Natural killer cell (primary cell): Measurements from ENCODE around the gene TBKBP1. TPM values are rescaled to one million over a fixed set of nuclear protein-coding genes. Genes with fewer than 3 reads are reported as not detected.

Experiments
- ATAC-seq, 3 donors: fragments of 150-1000 bp in 2 of 3; fragments of 200-7000 bp in 1 of 3; cut with Tn5 transposase; 1 replicate in 1 of 3; 2 replicates in 2 of 3; pipeline ENCODE4 v1.10.0; 2021; ENCODE audit warnings: mild to moderate bottlenecking in 2 of 3, moderate library complexity in 2 of 3
- DNase-seq, 2 donors: peaks; one replicate each; pipeline versions ENCODE4 v3.0.0 to v3.0.0-alpha.2; 2013 to 2021; ENCODE audit warnings: mixed read lengths in 1 of 2
- H3K27ac ChIP-seq: one replicate; pipeline ENCODE4 v1.5.1; 2013; ENCODE audit warnings: mild to moderate bottlenecking, low read length
- H3K27me3 ChIP-seq: one replicate; pipeline ENCODE4 v1.6.1; 2013; ENCODE audit warnings: low read length; ENCODE audit not compliant: control insufficient read depth, insufficient read depth
- H3K36me3 ChIP-seq: one replicate; pipeline ENCODE4 v1.6.1; 2013; ENCODE audit warnings: low read length; ENCODE audit not compliant: control insufficient read depth, insufficient read depth
- H3K4me1 ChIP-seq: one replicate; pipeline ENCODE4 v1.6.1; 2013; ENCODE audit warnings: low read length; ENCODE audit not compliant: control insufficient read depth, insufficient read depth
- H3K4me3 ChIP-seq: one replicate; pipeline ENCODE4 v1.5.1; 2013; ENCODE audit warnings: low read length
- H3K9me3 ChIP-seq: one replicate; pipeline ENCODE4 v1.6.1; 2013; ENCODE audit warnings: low read length; ENCODE audit not compliant: control insufficient read depth, insufficient read depth
- H3K27ac Mint-ChIP-seq, 2 donors: one replicate each; pipeline ENCODE4 v1.8.0; 2022; ENCODE audit warnings: mild to moderate bottlenecking in 2 of 2, mixed read lengths in 2 of 2, moderate library complexity in 1 of 2
- H3K27me3 Mint-ChIP-seq, 2 donors: one replicate each; pipeline ENCODE4 v1.8.0; 2022; ENCODE audit warnings: low read depth in 2 of 2, mixed read lengths in 2 of 2
- H3K36me3 Mint-ChIP-seq: one replicate; pipeline ENCODE4 v1.8.0; 2022; ENCODE audit warnings: mixed read lengths
- H3K4me1 Mint-ChIP-seq, 2 donors: one replicate each; pipeline ENCODE4 v1.8.0; 2022; ENCODE audit warnings: mixed read lengths in 2 of 2
- H3K4me3 Mint-ChIP-seq: one replicate; pipeline ENCODE4 v1.8.0; 2022; ENCODE audit warnings: mild to moderate bottlenecking, moderate library complexity, mixed read lengths
- H3K9me3 Mint-ChIP-seq, 2 donors: one replicate each; pipeline ENCODE4 v1.8.0; 2022; ENCODE audit warnings: mixed read lengths in 2 of 2
- CTCF ChIP-seq: fragments of 200-600 bp; IDR thresholded peaks from one replicate; pipeline ENCODE4 v1.8.0; 2022; ENCODE audit warnings: antibody characterized with exemption
- WGBS: methylation state at CpG from one replicate; pipeline ENCODE4 v1.1.7; 2013; ENCODE audit warnings: missing lambda C conversion rate; ENCODE audit not compliant: insufficient coverage; 5-methylcytosine and 5-hydroxymethylcytosine counted together
- intact Hi-C: fragments of 100-400 bp; cut with micrococcal nuclease; formaldehyde crosslinking; loops from one replicate; pipeline ENCODE4 v1.14.2; 2022
- total RNA-seq, 4 donors: library from RNA; stranded (reverse); fragments of 120-200 nt in 1 of 4; gene quantifications; one replicate each; pipeline versions ENCODE4 v1.2.3 to v1.2.4, GENCODE V29; 2013 to 2022

TBKBP1 gene
- total RNA-seq, 3 donors from 2014 or later (not counting 1 experiment from before 2014, with no cell fraction given): 21.4 to 38.9 (median 37.6) TPM

- peaks cover 17% of the 10 kb centered on the region for H3K4me1 ChIP-seq
- 78% methylated on average over 5 of the region's 6 CpGs for WGBS
Measured at GRCh38 chr17:47652570-47652969, 41.4 kb upstream of the TBKBP1 start.

DNA sequence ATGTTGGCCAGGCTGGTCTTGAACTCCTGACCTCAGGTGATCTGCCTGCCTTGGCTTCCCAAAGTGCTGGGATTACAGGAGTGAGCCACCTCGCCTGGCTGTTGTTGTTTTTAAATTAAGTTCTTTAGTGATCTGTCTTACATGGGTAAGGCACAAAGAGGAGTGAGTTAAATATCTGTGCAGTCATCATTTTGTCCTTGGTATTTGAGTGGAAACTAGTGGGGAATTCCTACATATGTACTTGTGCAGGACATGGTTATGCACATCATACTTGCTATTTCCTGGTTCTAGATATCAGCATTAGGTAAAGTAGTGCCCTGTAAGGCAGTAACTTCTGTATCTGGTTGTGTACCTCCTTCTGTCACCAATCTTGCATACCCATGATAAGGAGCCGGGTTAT, 40.5 kb upstream of the TBKBP1 start:
- Mint-ChIP-seq H3K36me3 (peaks cover 22% of the 10 kb centered on the region), H3K9me3 (no peaks in the 10 kb centered on the region), H3K4me1 (peaks cover 50 to 58% of the 10 kb centered on the region in 2 donors), H3K27me3 (no peaks in the 10 kb centered on the region), H3K27ac (peak overlapping the region; percentile 46 to 49), H3K4me3 (no peak overlapping the region)
- ATAC-seq (no peak), DNase-seq (no peak)
- H3K4me1 ChIP-seq: peaks cover 14% of the 10 kb centered on the region
- H3K27ac ChIP-seq: no peak overlapping the region
- H3K9me3 ChIP-seq: no peaks in the 10 kb centered on the region
- 87% methylated on average over 1 of the region's 2 CpGs for WGBS
- intact Hi-C loops: no loop called here
- no peak for TF ChIP-seq CTCF
- no peak overlapping the region for H3K4me3 ChIP-seq
- peaks cover 64% of the 10 kb centered on the region for H3K36me3 ChIP-seq
- H3K27me3 ChIP-seq: no peaks in the 10 kb centered on the region

More at GRCh38 chr17:47652570-47652969, 41.4 kb upstream of the TBKBP1 start:
- H3K9me3 Mint-ChIP-seq: no peaks in the 10 kb centered on the region
- TF ChIP-seq CTCF: no peak
- H3K36me3 Mint-ChIP-seq: peaks cover 16% of the 10 kb centered on the region
- DNase-seq: no peak
- H3K4me1 Mint-ChIP-seq: peaks cover 47 to 57% of the 10 kb centered on the region in 2 donors
- H3K36me3 ChIP-seq: peaks cover 55% of the 10 kb centered on the region
- H3K27ac ChIP-seq: no peak overlapping the region
- H3K4me3 Mint-ChIP-seq: no peak overlapping the region
- no peak overlapping the region for H3K4me3 ChIP-seq
- peak overlapping the region; percentile 90 to 97 for H3K27ac Mint-ChIP-seq
- H3K27me3 ChIP-seq: no peaks in the 10 kb centered on the region
- H3K27me3 Mint-ChIP-seq: no peaks in the 10 kb centered on the region
- no peaks in the 10 kb centered on the region for H3K9me3 ChIP-seq
- intact Hi-C loops: no loop called here
- ATAC-seq: no peak

DNA sequence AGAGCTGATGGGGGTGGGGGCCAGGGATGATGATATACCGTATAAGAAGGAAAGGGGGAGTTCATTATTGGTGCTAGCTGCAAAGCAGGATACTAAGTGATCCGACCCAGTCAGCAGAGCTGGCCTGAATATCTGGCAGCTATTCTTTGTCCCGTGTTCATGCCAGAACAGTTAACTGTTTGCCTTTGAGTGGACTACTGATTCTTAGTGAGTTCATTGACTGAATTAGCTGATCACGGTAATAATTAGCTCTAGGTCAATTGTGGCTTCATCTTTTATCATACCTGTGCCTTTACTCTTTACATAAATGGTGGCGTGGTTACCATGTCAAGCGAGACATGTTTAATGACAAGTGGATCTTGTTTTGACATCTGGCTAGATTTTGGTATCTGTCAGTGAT, 39.0 kb upstream of the TBKBP1 start:
- Mint-ChIP-seq H3K4me3 (no peak overlapping the region), H3K27ac (peak overlapping the region; percentile 18 to 65), H3K36me3 (peaks cover 26% of the 10 kb centered on the region), H3K4me1 (peaks cover 45 to 49% of the 10 kb centered on the region in 2 donors), H3K9me3 (no peaks in the 10 kb centered on the region), H3K27me3 (no peaks in the 10 kb centered on the region)
- 86% methylated on average over 6 of the region's 6 CpGs for WGBS
- DNase-seq (no peak), ATAC-seq (no peak)
- H3K9me3 ChIP-seq: no peaks in the 10 kb centered on the region
- intact Hi-C loops: no loop called here
- H3K36me3 ChIP-seq: peaks cover 75% of the 10 kb centered on the region
- H3K4me3 ChIP-seq: no peak overlapping the region
- H3K27me3 ChIP-seq: no peaks in the 10 kb centered on the region
- TF ChIP-seq CTCF: no peak
- peaks cover 12% of the 10 kb centered on the region for H3K4me1 ChIP-seq
- no peak overlapping the region for H3K27ac ChIP-seq

DNA sequence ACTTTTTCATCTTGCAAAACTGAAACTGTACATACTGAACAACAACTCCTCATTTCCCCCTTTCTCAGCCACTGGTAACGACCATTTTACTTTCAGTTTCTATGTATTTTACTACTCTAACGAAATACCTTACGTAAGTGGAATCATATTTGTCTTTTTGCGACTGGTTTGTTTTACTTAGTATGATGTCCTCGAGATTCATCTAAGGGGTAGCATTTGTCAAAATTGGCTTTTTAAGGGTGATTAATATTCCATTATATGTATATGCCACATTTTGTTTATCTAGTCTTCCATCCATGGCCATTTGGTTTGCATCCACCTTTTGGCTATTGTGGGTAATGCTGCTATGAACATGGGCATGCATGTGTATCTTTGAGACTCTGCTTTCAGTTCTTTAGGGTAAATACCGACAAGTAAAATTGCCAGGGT, 33.9 kb upstream of the TBKBP1 start:
- TF ChIP-seq CTCF: peak; percentile 31
- Histone ChIP-seq H3K36me3 (peaks cover 86% of the 10 kb centered on the region), H3K27me3 (no peaks in the 10 kb centered on the region), H3K4me3 (peak overlapping the region; percentile 39), H3K27ac (peak overlapping the region; percentile 85), H3K4me1 (peaks cover 12% of the 10 kb centered on the region), H3K9me3 (no peaks in the 10 kb centered on the region)
- H3K4me1 Mint-ChIP-seq: peaks cover 33% of the 10 kb centered on the region in 2 donors
- peak overlapping the region; percentile 86 for H3K4me3 Mint-ChIP-seq
- H3K27ac Mint-ChIP-seq: peak overlapping the region; percentile 87 to 93
- 9% methylated on average over 3 of the region's 6 CpGs for WGBS
- H3K36me3 Mint-ChIP-seq: peaks cover 30% of the 10 kb centered on the region
- H3K9me3 Mint-ChIP-seq: no peaks in the 10 kb centered on the region
- no peaks in the 10 kb centered on the region for H3K27me3 Mint-ChIP-seq
- ATAC-seq (peak; percentile 85 to 88 (median 86)), DNase-seq (peak in 1 of 2 donors; percentile 73)
- intact Hi-C loops: loop anchor here (1.0 to 5.0 kb wide), 2 partner anchors 11 to 42 kb away; partner anchors contain the start of gene KPNB1
